Measurements from ENCODE around the gene MARCO. TPM values are rescaled to one million over a fixed set of nuclear protein-coding genes. Genes with fewer than 3 reads are reported as not detected.

The MARCO gene
- total and polyA plus RNA-seq, 10 of the 15 experiments (the other 5 are each of a cell fraction or from before 2014, with no cell fraction given): 0.13 to 0.67 (median 0.32) TPM; not detected in 5

GRCh38 chr2:118913803-118914645, 28.0 kb upstream of the MARCO start:
- H3K4me1 ChIP-seq (ENCODE audit: control insufficient read depth, insufficient read depth, low read length): no peaks in the 10 kb centered on the region
- H3K79me2 ChIP-seq (ENCODE audit: control insufficient read depth, insufficient read depth, low read length): no peaks in the 10 kb centered on the region
- TF ChIP-seq SIX5 (IDR thresholded peaks at IDR 0.05; ENCODE audit: low read depth, low read length, severe bottlenecking): no peak
- TF ChIP-seq SREBF1 (IDR thresholded peaks at IDR 0.05; ENCODE audit: low read length): no peak
- TF ChIP-seq ETV6 (conservative IDR thresholded peaks at IDR 0.05 in 1 of 2, IDR thresholded peaks at IDR 0.05 in 1 of 2; ENCODE audit: borderline replicate concordance in 1 of 2, low read depth in 1 of 2): no peak
- TF ChIP-seq ZNF622 (IDR thresholded peaks at IDR 0.05): no peak
- no peak for TF ChIP-seq CBX3 (IDR thresholded peaks at IDR 0.05; ENCODE audit: borderline replicate concordance, low read depth)
- TF ChIP-seq HDAC6 (IDR thresholded peaks at IDR 0.05; ENCODE audit: unreplicated experiment): no peak
- TF ChIP-seq PBX3 (IDR thresholded peaks at IDR 0.05; ENCODE audit: insufficient replicate concordance, low read depth, low read length): no peak
- no peak for TF ChIP-seq ZNF207 (IDR thresholded peaks at IDR 0.05; ENCODE audit: borderline replicate concordance)
- TF ChIP-seq SPI1 (IDR thresholded peaks at IDR 0.05; ENCODE audit: borderline replicate concordance, insufficient read depth, low read depth, low read length): no peak
- no peak for TF ChIP-seq CEBPB (IDR thresholded peaks at IDR 0.05; ENCODE audit: borderline replicate concordance in 1 of 2, low read depth in 2 of 2, low read length in 2 of 2)
- TF ChIP-seq FOXK2 (IDR thresholded peaks at IDR 0.05): no peak
- TF ChIP-seq RFX5 (IDR thresholded peaks at IDR 0.05; ENCODE audit: low read depth, low read length): no peak
- TF ChIP-seq CHD4 (IDR thresholded peaks at IDR 0.05): no peak
- no peak for TF ChIP-seq NFYA (IDR thresholded peaks at IDR 0.05; ENCODE audit: borderline replicate concordance, low read depth, low read length)
- TF ChIP-seq ATF2 (IDR thresholded peaks at IDR 0.05; ENCODE audit: low read length): no peak
- no peak for TF ChIP-seq ZNF24 (IDR thresholded peaks at IDR 0.05)
- TF ChIP-seq CHD2 (IDR thresholded peaks at IDR 0.05; ENCODE audit: borderline replicate concordance, low read depth, low read length): no peak
- BruUV-seq (replicated peaks): no TSS peak
- H3K27me3 ChIP-seq (replicated peaks in 1 of 2; ENCODE audit: control insufficient read depth in 2 of 2, insufficient read depth in 2 of 2, low read length in 1 of 2): no peaks in the 10 kb centered on the region
- H3K9ac ChIP-seq (ENCODE audit: control insufficient read depth, insufficient read depth, low read length): no peak overlapping the region
- no peak overlapping the region for H3K4me2 ChIP-seq (ENCODE audit: control insufficient read depth, insufficient read depth)
- H3K9me3 ChIP-seq (replicated peaks; ENCODE audit: control insufficient read depth, insufficient read depth, low read length): no peaks in the 10 kb centered on the region
- H3K4me3 ChIP-seq: no peak overlapping the region
- FAIRE-seq: no peak
- H4K20me1 ChIP-seq (ENCODE audit: control insufficient read depth, insufficient read depth): no peaks in the 10 kb centered on the region
- no peaks in the 10 kb centered on the region for H3K36me3 ChIP-seq (ENCODE audit: control insufficient read depth in 2 of 2, insufficient read depth in 2 of 2, low read length in 1 of 2)
- POLR2A ChIA-PET: interaction anchor here (0.7 kb wide), 1 partner anchor 1532 kb away, joined by 3 read pairs; no protein-coding TSS in a partner anchor
- H2AFZ ChIP-seq (ENCODE audit: control insufficient read depth, low read depth, low read length): no peak overlapping the region
- no peak for DNase-seq (ENCODE audit: low read depth, low spot score)
- RAD21 ChIA-PET (ENCODE audit: unreplicated experiment): no interaction called here
- WGBS (ENCODE audit: insufficient coverage, insufficient replicate concordance, low lambda C conversion rate, missing lambda C conversion rate): 12% methylated on average over 3 of the region's 3 CpGs
- SMC1A ChIA-PET (ENCODE audit: uncharacterized antibody, unreplicated experiment): no interaction called here
- in situ Hi-C loops (cut with MboI): no loop called here
- no peak overlapping the region for H3K27ac ChIP-seq (ENCODE audit: control insufficient read depth, insufficient read depth)
- CTCF ChIA-PET: interaction anchor here (1.4 kb wide), 1 partner anchor 31 kb away, joined by 5 read pairs; no protein-coding TSS in a partner anchor
- no peak for ATAC-seq
- intact Hi-C loops (cut with micrococcal nuclease; ENCODE audit: unreplicated experiment): no loop called here
